Measurements from ENCODE around the gene DENND5A.
A peak's percentile ranks its signal among the peaks of the same experiment; 100 is the strongest.

DENND5A gene

GRCh38 chr11:9092853-9093778 lies 172.0 kb downstream of the DENND5A start:
- DNase-seq = peak; percentile 35 to 44

- DNase-seq = no peak
Measured at GRCh38 chr11:9092072-9092471, 173.1 kb downstream of the DENND5A start.

GRCh38 chr11:9091044-9091922 lies 173.9 kb downstream of the DENND5A start, which contains the start of gene SCUBE2:
SCUBE2 (minus strand) TSS chr11:9091599; CDS start chr11:9091528, 71 bp downstream.
- no peak for DNase-seq

GRCh38 chr11:9090488-9091043 lies 174.6 kb downstream of the DENND5A start:
- no peak for DNase-seq

GRCh38 chr11:9089636-9090035 lies 175.5 kb downstream of the DENND5A start:
- no peak for DNase-seq

DNA sequence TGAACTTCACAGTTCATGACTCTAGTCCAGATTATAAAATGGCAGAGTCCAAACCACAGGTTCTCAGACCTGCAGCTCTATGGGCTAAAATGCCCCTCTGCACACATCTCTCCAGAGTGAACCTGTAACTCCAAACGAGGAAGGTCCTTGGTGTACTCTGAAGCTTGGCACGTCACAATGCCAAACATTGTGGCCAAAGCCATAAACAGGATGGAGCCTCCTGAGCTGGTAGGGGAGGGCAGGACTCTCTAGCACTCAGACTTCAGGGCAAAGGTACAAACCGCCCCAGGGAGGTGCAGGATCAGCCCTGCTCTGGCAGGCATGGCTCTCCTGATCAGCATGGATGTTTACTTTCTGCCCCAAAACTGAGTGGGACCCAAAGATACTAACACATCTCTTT lies 176.1 kb downstream of the DENND5A start:
- no peak for DNase-seq
